ENCODE data around the gene SPG7. TPM values are rescaled to one million over a fixed set of nuclear protein-coding genes. Genes with fewer than 3 reads are reported as not detected.
A peak's percentile ranks its signal among the peaks of the same experiment; 100 is the strongest.

SPG7 gene
- total RNA-seq, 2 donors from 2014 or later = 107 to 152 TPM

DNA sequence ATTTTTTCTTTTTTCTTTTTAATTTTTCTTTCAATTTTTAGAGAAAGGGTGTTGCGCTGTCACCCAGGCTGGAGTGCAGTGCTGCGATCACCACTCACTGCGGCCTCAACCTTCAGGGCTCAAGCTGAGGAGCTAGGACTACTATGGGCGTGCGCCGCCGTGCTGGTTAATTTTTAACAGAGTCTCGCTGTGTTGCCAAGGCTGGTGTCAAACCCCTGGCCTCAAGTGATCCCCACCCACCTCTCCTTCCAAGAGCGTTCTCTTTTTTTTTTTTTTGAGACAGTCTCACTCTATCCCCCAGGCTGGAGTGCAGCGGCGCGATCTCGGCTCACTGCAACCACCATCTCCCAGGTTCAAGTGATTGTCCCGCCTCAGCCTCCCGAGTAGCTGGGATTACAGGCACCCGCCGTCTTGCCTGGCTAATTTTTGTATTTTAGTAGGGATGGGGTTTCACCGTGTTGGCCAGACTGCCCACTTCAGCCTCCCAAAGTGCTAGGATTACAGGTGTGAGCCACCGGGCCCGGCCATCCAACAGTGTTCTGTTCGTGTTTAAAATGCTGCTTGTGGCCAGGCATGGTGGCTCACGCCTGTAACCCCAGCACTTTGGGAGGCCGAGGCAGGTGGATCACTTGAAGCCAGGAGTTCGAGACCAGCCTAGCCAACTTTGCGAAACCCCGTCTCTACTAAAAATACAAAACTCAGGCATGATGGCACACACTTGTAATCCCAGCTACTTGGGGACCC, 37.8 kb downstream of the SPG7 start:
- no peak for TF ChIP-seq POLR2A (IDR thresholded peaks at IDR 0.05)
- TF ChIP-seq, protein P1, sequence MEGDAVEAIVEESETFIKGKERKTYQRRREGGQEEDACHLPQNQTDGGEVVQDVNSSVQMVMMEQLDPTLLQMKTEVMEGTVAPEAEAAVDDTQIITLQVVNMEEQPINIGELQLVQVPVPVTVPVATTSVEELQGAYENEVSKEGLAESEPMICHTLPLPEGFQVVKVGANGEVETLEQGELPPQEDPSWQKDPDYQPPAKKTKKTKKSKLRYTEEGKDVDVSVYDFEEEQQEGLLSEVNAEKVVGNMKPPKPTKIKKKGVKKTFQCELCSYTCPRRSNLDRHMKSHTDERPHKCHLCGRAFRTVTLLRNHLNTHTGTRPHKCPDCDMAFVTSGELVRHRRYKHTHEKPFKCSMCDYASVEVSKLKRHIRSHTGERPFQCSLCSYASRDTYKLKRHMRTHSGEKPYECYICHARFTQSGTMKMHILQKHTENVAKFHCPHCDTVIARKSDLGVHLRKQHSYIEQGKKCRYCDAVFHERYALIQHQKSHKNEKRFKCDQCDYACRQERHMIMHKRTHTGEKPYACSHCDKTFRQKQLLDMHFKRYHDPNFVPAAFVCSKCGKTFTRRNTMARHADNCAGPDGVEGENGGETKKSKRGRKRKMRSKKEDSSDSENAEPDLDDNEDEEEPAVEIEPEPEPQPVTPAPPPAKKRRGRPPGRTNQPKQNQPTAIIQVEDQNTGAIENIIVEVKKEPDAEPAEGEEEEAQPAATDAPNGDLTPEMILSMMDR (IDR thresholded peaks at IDR 0.05) = no peak
- H3K27ac ChIP-seq = no peak overlapping the region
- peaks cover 0 to 2% of the 10 kb centered on the region in 2 donors for H3K36me3 ChIP-seq (replicated peaks in 1 of 2; ENCODE audit: insufficient read depth in 1 of 2, low read depth in 2 of 2)
- no peaks in the 10 kb centered on the region for H3K9me3 ChIP-seq
- ATAC-seq (no peak), DNase-seq (peak in 3 of 4 donors; percentile 50 to 68 (median 56))
- 81 to 94% methylated on average over 25 to 26 of the region's 26 CpGs for WGBS, 2 donors
- intact Hi-C loops (cut with DNase I) = no loop called here
- H3K4me3 ChIP-seq = no peak overlapping the region
- no peaks in the 10 kb centered on the region for H3K4me1 ChIP-seq
- no peaks in the 10 kb centered on the region for H3K27me3 ChIP-seq

DNA sequence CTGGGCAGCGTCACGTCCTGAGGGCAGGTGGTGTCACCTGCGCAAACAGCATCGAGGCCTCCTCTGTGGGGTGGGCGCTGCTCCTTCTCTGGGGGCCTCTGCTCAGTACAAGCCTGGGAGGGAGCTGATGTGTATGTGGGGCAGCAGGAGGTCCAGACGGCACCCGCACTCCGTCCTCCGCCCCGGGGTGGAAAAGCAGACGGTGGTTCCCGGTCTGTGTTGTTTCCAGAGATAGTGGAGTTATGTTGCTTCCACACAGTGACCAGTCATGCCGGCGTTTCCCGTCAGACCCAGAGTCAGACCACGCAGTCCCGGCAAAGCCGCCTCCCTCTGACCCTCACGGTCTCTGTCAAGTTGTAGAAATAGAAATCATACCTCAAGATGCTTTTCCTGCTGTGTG, 38.6 kb downstream of the SPG7 start:
- H3K4me1 ChIP-seq = no peaks in the 10 kb centered on the region
- intact Hi-C loops (cut with DNase I) = no loop called here
- H3K9me3 ChIP-seq = no peaks in the 10 kb centered on the region
- no peak overlapping the region for H3K27ac ChIP-seq
- no peak overlapping the region for H3K4me3 ChIP-seq
- TF ChIP-seq, protein P1 (IDR thresholded peaks at IDR 0.05) = no peak
- DNase-seq (no peak), ATAC-seq (no peak)
- H3K36me3 ChIP-seq (replicated peaks in 1 of 2; ENCODE audit: insufficient read depth in 1 of 2, low read depth in 2 of 2) = peaks cover 0 to 7% of the 10 kb centered on the region in 2 donors
- WGBS, 2 donors = 91 to 93% methylated on average over 19 of the region's 19 CpGs
- no peaks in the 10 kb centered on the region for H3K27me3 ChIP-seq

DNA sequence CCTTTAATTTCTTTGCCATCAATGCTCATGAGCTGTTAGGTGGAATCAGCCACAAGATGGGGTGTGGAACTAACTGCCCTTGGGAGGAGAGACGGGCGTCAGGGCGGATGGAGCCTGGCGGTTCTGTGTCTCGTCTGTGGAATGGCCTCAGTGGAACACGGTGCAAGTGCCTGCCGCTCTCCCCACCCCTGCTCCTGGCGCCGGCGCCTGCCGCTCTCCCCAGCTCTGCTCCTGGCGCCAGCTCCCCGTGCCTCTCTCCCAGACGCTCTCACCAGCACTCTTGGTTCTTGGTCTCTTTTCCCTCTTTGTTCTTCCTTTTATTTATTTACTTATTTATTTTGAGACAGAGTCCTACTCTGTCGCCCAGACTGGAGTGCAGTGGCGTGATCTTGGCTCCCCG, 39.1 kb downstream of the SPG7 start:
- TF ChIP-seq, protein P1 (IDR thresholded peaks at IDR 0.05) = no peak
- no peak for TF ChIP-seq POLR2A (IDR thresholded peaks at IDR 0.05)
- ATAC-seq (no peak), DNase-seq (no peak)
- 95% methylated on average over 17 of the region's 17 CpGs for WGBS, 2 donors
- Histone ChIP-seq H3K27ac (no peak overlapping the region), H3K4me3 (no peak overlapping the region), H3K27me3 (no peaks in the 10 kb centered on the region), H3K4me1 (no peaks in the 10 kb centered on the region), H3K9me3 (no peaks in the 10 kb centered on the region), H3K36me3 (replicated peaks in 1 of 2; ENCODE audit: insufficient read depth in 1 of 2, low read depth in 2 of 2) (peaks cover 0 to 7% of the 10 kb centered on the region in 2 donors)
- intact Hi-C loops (cut with DNase I) = no loop called here

DNA sequence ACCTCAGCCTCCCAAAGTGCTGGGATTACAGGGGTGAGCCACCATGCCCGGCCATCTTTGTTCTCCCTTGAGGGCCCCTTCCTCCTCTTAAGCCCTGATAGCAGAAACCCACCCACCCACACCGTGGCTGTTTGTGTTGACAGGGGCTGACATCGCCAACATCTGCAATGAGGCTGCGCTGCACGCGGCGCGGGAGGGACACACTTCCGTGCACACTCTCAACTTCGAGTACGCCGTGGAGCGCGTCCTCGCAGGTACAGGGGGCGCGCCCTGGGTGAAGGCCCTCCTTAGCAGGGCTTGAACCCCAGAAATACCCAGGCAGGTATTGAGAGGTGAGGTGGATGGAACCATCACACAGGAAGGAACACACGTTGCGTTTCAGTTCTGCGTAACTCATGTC, 39.7 kb downstream of the SPG7 start:
- no peak for ATAC-seq
- Histone ChIP-seq H3K36me3 (replicated peaks in 1 of 2; ENCODE audit: insufficient read depth in 1 of 2, low read depth in 2 of 2) (peaks cover 0 to 7% of the 10 kb centered on the region in 2 donors), H3K9me3 (no peaks in the 10 kb centered on the region), H3K27me3 (no peaks in the 10 kb centered on the region), H3K4me3 (no peak overlapping the region), H3K4me1 (no peaks in the 10 kb centered on the region), H3K27ac (no peak overlapping the region)
- DNase-seq = no peak
- TF ChIP-seq POLR2A (IDR thresholded peaks at IDR 0.05) = no peak
- TF ChIP-seq, protein P1 (IDR thresholded peaks at IDR 0.05) = no peak
- 94 to 96% methylated on average over 17 to 20 of the region's 20 CpGs for WGBS, 2 donors
- intact Hi-C loops (cut with DNase I) = no loop called here
